HepG2 (cell line): ENCODE results near the gene RSL1D1. TPM values are rescaled to one million over a fixed set of nuclear protein-coding genes. Genes with fewer than 3 reads are reported as not detected.

Source experiments
- CAMTA2 ChIP-seq: sonication (generic); formaldehyde crosslinking; IDR thresholded peaks from 2 replicates; pipeline ENCODE4 v1.4.0; 2020; ENCODE audit warnings: mild to moderate bottlenecking, missing genetic modification reagents, borderline replicate concordance
- CENPT ChIP-seq: sonication (generic); formaldehyde crosslinking; IDR thresholded peaks from 2 replicates; pipeline ENCODE4 v1.8.0; 2022; ENCODE audit warnings: low read depth, mild to moderate bottlenecking, moderate library complexity, missing genetic modification reagents
- DNMT1 ChIP-seq: sonication (generic); formaldehyde crosslinking; IDR thresholded peaks from 2 replicates; pipeline ENCODE4 v1.5.1; 2020; ENCODE audit warnings: mild to moderate bottlenecking, missing genetic modification reagents
- DNMT3B ChIP-seq: conservative IDR thresholded peaks from 2 replicates; pipeline ENCODE4 v1.6.1; 2016; ENCODE audit warnings: missing biosample characterization, control low read depth
- FOXP4 ChIP-seq: sonication (generic); formaldehyde crosslinking; IDR thresholded peaks from 2 replicates; pipeline ENCODE4 v1.4.0; 2020; ENCODE audit warnings: missing genetic modification reagents
- HOXA7 ChIP-seq: sonication (generic); formaldehyde crosslinking; IDR thresholded peaks from 2 replicates; pipeline ENCODE4 v1.8.1; 2022; ENCODE audit warnings: mild to moderate bottlenecking, missing genetic modification reagents, moderate library complexity
- IRF9 ChIP-seq: sonication (generic); formaldehyde crosslinking; IDR thresholded peaks from 2 replicates; pipeline ENCODE4 v1.8.0; 2022; ENCODE audit warnings: missing genetic modification reagents, mild to moderate bottlenecking, borderline replicate concordance
- MIXL1 ChIP-seq: IDR thresholded peaks from 2 replicates; pipeline ENCODE4 v1.6.1; 2016
- NFIC ChIP-seq: IDR thresholded peaks from 2 replicates; pipeline ENCODE4 v1.6.1; 2012; ENCODE audit warnings: mild to moderate bottlenecking, low read length, inconsistent platforms
- POGK ChIP-seq: sonication (generic); formaldehyde crosslinking; conservative IDR thresholded peaks from 2 replicates; pipeline ENCODE4 v1.8.0; 2022; ENCODE audit warnings: mild to moderate bottlenecking, moderate library complexity, missing genetic modification reagents
- SP4 ChIP-seq: sonication (generic); formaldehyde crosslinking; IDR thresholded peaks from 2 replicates; pipeline ENCODE4 v1.8.1; 2023; ENCODE audit warnings: mild to moderate bottlenecking, missing genetic modification reagents
- SRY ChIP-seq: sonication (generic); formaldehyde crosslinking; IDR thresholded peaks from 2 replicates; pipeline ENCODE4 v1.8.0; 2022; ENCODE audit warnings: mild to moderate bottlenecking, missing genetic modification reagents
- ZFP1 ChIP-seq: IDR thresholded peaks from 2 replicates; pipeline ENCODE4 v1.6.1; 2016
- ZGPAT ChIP-seq: IDR thresholded peaks from 2 replicates; pipeline ENCODE4 v1.6.1; 2016; ENCODE audit warnings: mild to moderate bottlenecking
- ZMAT5 ChIP-seq: sonication (generic); formaldehyde crosslinking; IDR thresholded peaks from 2 replicates; pipeline ENCODE4 v1.5.0; 2020; ENCODE audit warnings: mild to moderate bottlenecking, low read depth, missing genetic modification reagents, borderline replicate concordance
- ZNF329 ChIP-seq: sonication (generic); formaldehyde crosslinking; IDR thresholded peaks from 2 replicates; pipeline ENCODE4 v1.9.0; 2021; ENCODE audit warnings: low read depth, mild to moderate bottlenecking, missing genetic modification reagents
- ZNF710 ChIP-seq: sonication (generic); formaldehyde crosslinking; IDR thresholded peaks from 2 replicates; pipeline ENCODE4 v1.5.0; 2020; ENCODE audit warnings: mild to moderate bottlenecking, missing genetic modification reagents, borderline replicate concordance
- ZNF766 ChIP-seq: sonication (generic); formaldehyde crosslinking; IDR thresholded peaks from 2 replicates; pipeline ENCODE4 v1.5.0; 2020; ENCODE audit warnings: missing genetic modification reagents, borderline replicate concordance
- polyA plus RNA-seq, 8 experiments: library from polyadenylated mRNA; depleted of rRNA in 3 of 8; stranded (reverse) in 7 of 8; unstranded in 1 of 8; fragments of >200 nt; fragmentation: Illumina TruSeq in 4 of 8; extraction: Trizol in 4 of 8; gene quantifications; 2 replicates each; pipeline versions ENCODE4 v1.2.1 to v1.2.3, GENCODE V29; 2011 to 2016; ENCODE audit warnings: low read depth in 4 of 8, missing spikeins in 1 of 8, mixed read lengths in 1 of 8; ENCODE audit not compliant: insufficient read depth in 1 of 8
- total RNA-seq, 5 experiments: library from RNA; depleted of rRNA; stranded (reverse); fragments of >200 nt; fragmentation: Illumina TruSeq; extraction: Trizol; gene quantifications; 2 replicates each; pipeline ENCODE4 v1.2.3, GENCODE V29; 2016; ENCODE audit warnings: low read depth in 1 of 5

Gene RSL1D1
- total and polyA plus RNA-seq, 2 of the 13 experiments (the other 11 are each of a cell fraction or from before 2014, with no cell fraction given) = 187 to 343 TPM

- TF ChIP-seq ZNF710 (no peak), DNMT3B (CRISPR knock-in tag) (no peak), CENPT (CRISPR knock-in tag) (no peak), ZFP1 (no peak), ZMAT5 (no peak), SP4 (CRISPR knock-in tag) (no peak), IRF9 (CRISPR knock-in tag) (no peak), MIXL1 (CRISPR knock-in tag) (0 out of 2 replicates have a peak, but pooled peaks have one; percentile 50), ZGPAT (CRISPR knock-in tag) (peak; percentile 62; the same call in 1 of the 2 replicates), CAMTA2 (no peak), DNMT1 (CRISPR knock-in tag) (no peak), SRY (no peak), HOXA7 (CRISPR knock-in tag) (no peak), NFIC (no peak), POGK (CRISPR knock-in tag) (no peak), FOXP4 (CRISPR knock-in tag) (no peak), ZNF329 (CRISPR knock-in tag) (no peak), ZNF766 (CRISPR knock-in tag) (no peak)
These were observed 17.2 kb downstream of the RSL1D1 start (continued) for GRCh38 chr16:11833951-11834695.
